Neuron (in vitro differentiated cells): ENCODE measurements around the gene SPRY2.

ENCODE experiments used
- H2AFZ ChIP-seq: one replicate; pipeline ENCODE4 v1.6.1; 2013; ENCODE audit warnings: low read depth, mild to moderate bottlenecking, inconsistent platforms, low read length, moderate library complexity
- H3K27me3 ChIP-seq: one replicate; pipeline ENCODE4 v1.6.1; 2013; ENCODE audit warnings: low read length; ENCODE audit not compliant: insufficient read depth
- H3K36me3 ChIP-seq: one replicate; pipeline ENCODE4 v1.6.1; 2013; ENCODE audit warnings: low read length; ENCODE audit not compliant: insufficient read depth
- H3K4me1 ChIP-seq: one replicate; pipeline ENCODE4 v1.6.1; 2013; ENCODE audit warnings: low read length; ENCODE audit not compliant: insufficient read depth
- H3K4me3 ChIP-seq: 2 replicates; pipeline ENCODE4 v1.5.1; 2013; ENCODE audit warnings: mild to moderate bottlenecking, low read length, moderate library complexity
- H3K9me3 ChIP-seq: one replicate; pipeline ENCODE4 v1.6.1; 2013; ENCODE audit warnings: low read length

SPRY2 gene, protein sequence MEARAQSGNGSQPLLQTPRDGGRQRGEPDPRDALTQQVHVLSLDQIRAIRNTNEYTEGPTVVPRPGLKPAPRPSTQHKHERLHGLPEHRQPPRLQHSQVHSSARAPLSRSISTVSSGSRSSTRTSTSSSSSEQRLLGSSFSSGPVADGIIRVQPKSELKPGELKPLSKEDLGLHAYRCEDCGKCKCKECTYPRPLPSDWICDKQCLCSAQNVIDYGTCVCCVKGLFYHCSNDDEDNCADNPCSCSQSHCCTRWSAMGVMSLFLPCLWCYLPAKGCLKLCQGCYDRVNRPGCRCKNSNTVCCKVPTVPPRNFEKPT

DNA sequence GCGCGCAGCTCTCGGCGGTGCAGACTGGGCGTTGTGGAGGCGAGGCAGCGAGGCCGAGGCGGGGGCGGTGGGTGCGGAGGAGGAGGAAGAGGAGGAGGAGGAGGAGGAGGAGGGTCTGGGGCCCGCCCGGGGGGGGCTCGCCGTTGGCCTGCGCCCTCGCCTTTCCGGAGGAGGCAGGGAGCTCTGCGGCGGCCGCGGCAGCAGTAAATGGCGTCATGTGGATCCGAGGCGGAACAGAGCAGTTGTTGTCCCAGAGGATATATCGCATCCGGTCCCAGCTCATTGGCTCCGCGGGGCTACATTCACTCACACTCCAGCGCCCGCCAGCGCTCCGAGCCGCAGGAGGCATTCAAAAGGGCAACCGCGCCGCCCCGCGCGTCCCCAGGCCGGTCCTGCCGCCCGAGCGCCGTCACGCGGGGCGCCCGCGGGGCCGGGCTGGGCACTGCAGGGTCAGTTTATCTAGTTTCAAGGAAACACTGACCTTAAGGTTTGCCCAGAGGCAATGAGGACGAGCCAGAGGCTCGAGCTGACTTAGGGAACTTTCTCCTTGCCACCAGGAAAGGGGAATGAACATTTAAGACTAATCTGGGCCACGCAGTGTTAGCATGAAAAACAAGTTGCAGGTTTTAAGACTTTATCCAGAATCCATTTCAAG lies at the start of gene SPRY2:
Gene SPRY2, minus strand, starts transcription at position 26 of the 655 bp plus-strand sequence. CDS start 3,421 bp downstream, outside the sequence.
- peaks cover 20% of the 10 kb centered on the region for H3K4me1 ChIP-seq
- H3K27me3 ChIP-seq, result no peaks in the 10 kb centered on the region
- H3K9me3 ChIP-seq, result no peaks in the 10 kb centered on the region
- H2AFZ ChIP-seq, result peak within 1 kb of the TSS; percentile 8
- peaks cover 14% of the 10 kb centered on the region for H3K36me3 ChIP-seq
- peak within 1 kb of the TSS; percentile 54 for H3K4me3 ChIP-seq

DNA sequence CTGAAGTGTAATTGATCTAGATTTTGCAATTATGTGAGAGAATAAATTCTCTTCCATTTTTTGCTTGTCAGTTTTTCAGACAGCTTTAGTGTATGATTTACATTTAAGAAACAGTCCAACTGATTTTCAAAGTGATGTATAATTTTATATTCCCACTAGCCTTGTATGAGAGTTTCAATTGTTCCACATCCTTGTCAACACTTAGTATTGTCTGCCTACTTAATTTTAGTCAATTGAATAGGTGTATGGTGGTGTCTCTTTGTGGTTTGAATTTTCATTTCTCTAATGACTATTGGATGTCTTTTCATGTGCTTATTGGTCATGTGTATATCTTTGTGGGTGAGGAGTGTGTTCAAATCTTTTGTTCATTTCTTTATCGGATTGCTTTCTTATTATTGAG lies 49.4 kb upstream of the SPRY2 start:
- Histone ChIP-seq H3K27me3 (no peaks in the 10 kb centered on the region), H3K4me3 (no peak overlapping the region)

DNA sequence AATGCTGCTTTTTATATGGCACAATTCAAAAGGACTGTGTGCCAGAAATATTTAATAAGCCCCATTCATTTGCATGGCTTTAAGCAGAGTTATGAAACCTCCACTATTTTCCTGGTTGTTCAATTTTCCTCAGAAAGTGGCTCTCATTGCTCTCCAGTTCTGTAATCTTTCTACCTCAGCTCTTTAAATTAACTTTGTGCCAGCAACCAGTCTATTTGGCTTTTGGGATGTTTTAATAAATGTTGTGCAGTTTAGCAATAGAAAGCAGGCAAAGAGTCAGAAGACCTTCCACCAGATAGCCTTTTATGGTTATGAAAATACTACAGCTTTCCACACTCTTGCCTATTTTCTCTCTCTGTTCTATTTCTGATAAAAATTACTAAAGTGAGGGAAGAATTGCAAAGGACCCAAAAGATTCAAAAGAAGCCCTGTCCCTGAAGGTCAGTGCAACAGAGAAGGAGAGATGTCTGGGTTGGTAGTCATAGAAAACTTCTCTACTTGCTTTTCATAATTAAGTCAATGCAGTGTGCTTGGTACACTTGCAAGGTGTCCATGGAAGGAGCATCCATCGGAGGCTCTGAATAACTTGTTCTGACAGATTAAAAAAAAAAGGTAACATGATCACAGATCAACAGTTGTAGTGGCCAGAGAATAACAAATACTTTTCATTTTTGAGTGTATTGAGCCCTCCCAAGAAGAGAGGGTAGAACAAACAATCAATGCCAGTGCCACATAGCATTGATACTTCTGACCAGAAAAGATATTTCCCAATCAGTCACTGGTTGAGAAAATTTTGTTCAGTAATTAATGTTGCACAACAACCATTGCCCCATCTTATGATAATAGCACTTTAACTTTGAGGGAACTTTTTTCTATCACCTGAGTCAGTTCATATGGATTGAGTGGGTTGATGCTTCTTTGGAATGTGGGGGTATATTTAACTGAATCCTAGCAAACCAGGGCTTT lies 48.4 kb upstream of the SPRY2 start:
- H2AFZ ChIP-seq, result no peak overlapping the region
- H3K9me3 ChIP-seq, result no peaks in the 10 kb centered on the region
- no peak overlapping the region for H3K4me3 ChIP-seq
- no peaks in the 10 kb centered on the region for H3K36me3 ChIP-seq
- no peaks in the 10 kb centered on the region for H3K27me3 ChIP-seq
- no peaks in the 10 kb centered on the region for H3K4me1 ChIP-seq

More for the DNA sequence above, 49.4 kb upstream of the SPRY2 start:
- no peaks in the 10 kb centered on the region for H3K4me1 ChIP-seq
- no peak overlapping the region for H2AFZ ChIP-seq
- H3K36me3 ChIP-seq, result no peaks in the 10 kb centered on the region
- no peaks in the 10 kb centered on the region for H3K9me3 ChIP-seq

DNA sequence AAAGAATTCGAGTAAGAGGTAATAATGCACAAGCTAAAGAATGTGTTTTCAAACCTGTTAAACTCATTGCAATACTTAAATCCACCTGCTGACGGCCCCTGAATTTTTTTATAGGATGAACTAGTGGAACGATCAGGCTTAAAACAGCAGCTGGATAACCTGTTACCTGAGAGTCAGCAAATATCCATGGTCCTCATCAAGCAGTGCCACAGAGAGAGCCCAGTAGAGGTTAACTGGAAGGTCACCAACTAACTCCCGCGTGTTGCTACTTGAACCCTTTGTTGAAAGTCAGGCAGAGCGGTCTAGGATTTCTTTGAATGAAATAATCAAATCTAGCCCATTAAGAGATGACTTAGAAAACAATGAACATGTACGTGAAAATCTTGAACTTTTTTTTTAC lies 47.6 kb upstream of the SPRY2 start:
- Histone ChIP-seq H3K9me3 (no peaks in the 10 kb centered on the region), H2AFZ (no peak overlapping the region), H3K36me3 (no peaks in the 10 kb centered on the region), H3K27me3 (no peaks in the 10 kb centered on the region), H3K4me1 (no peaks in the 10 kb centered on the region), H3K4me3 (no peak overlapping the region)

GRCh38 chr13:80386592-80386991 lies 45.7 kb upstream of the SPRY2 start:
- H3K4me1 ChIP-seq, result no peaks in the 10 kb centered on the region
- no peaks in the 10 kb centered on the region for H3K27me3 ChIP-seq
- H3K9me3 ChIP-seq, result no peaks in the 10 kb centered on the region
- H3K36me3 ChIP-seq, result no peaks in the 10 kb centered on the region
- no peak overlapping the region for H3K4me3 ChIP-seq
- H2AFZ ChIP-seq, result no peak overlapping the region

- Histone ChIP-seq H3K9me3 (no peaks in the 10 kb centered on the region), H3K27me3 (no peaks in the 10 kb centered on the region), H2AFZ (no peak overlapping the region), H3K4me3 (no peak overlapping the region), H3K36me3 (no peaks in the 10 kb centered on the region), H3K4me1 (no peaks in the 10 kb centered on the region)
These were observed 45.1 kb upstream of the SPRY2 start for GRCh38 chr13:80386002-80386401.

GRCh38 chr13:80382576-80382975 lies 41.6 kb upstream of the SPRY2 start:
- Histone ChIP-seq H3K36me3 (no peaks in the 10 kb centered on the region), H3K27me3 (no peaks in the 10 kb centered on the region), H3K4me1 (no peaks in the 10 kb centered on the region), H3K9me3 (no peaks in the 10 kb centered on the region), H2AFZ (no peak overlapping the region), H3K4me3 (no peak overlapping the region)

- Histone ChIP-seq H2AFZ (no peak overlapping the region), H3K27me3 (no peaks in the 10 kb centered on the region), H3K4me1 (no peaks in the 10 kb centered on the region), H3K4me3 (no peak overlapping the region), H3K36me3 (no peaks in the 10 kb centered on the region), H3K9me3 (no peaks in the 10 kb centered on the region)
These were observed 38.3 kb upstream of the SPRY2 start for GRCh38 chr13:80379245-80379644.

GRCh38 chr13:80376554-80376953 lies 35.6 kb upstream of the SPRY2 start:
- Histone ChIP-seq H3K9me3 (no peaks in the 10 kb centered on the region), H3K27me3 (no peaks in the 10 kb centered on the region), H3K36me3 (no peaks in the 10 kb centered on the region), H3K4me3 (no peak overlapping the region), H3K4me1 (peaks cover 5% of the 10 kb centered on the region), H2AFZ (no peak overlapping the region)

GRCh38 chr13:80374901-80375300 lies 34.0 kb upstream of the SPRY2 start:
- Histone ChIP-seq H3K4me1 (peaks cover 12% of the 10 kb centered on the region), H2AFZ (no peak overlapping the region), H3K36me3 (no peaks in the 10 kb centered on the region), H3K4me3 (no peak overlapping the region), H3K27me3 (no peaks in the 10 kb centered on the region), H3K9me3 (no peaks in the 10 kb centered on the region)

DNA sequence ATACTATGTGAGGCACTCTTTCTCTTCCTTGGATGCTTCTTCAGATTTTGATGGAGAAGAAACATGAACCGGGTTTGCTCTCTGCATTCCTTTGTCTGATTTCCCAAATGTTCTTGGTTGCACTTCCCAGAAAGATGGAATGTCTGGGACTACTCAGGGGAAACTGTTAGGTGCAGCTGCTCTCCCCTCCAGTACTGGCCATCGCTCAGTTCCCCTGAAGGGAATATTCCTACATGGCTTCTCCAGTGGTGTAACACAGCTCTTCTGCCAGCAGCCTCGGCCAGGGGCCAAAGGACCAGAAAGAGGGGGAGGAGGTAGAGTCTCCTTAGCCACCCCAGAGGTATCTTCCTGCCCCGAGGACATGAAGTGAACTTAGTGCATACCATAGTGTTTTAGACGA lies 33.5 kb upstream of the SPRY2 start:
- H3K4me1 ChIP-seq, result peaks cover 12% of the 10 kb centered on the region
- H3K36me3 ChIP-seq, result no peaks in the 10 kb centered on the region
- H3K4me3 ChIP-seq, result no peak overlapping the region
- no peaks in the 10 kb centered on the region for H3K27me3 ChIP-seq
- no peaks in the 10 kb centered on the region for H3K9me3 ChIP-seq
- no peak overlapping the region for H2AFZ ChIP-seq

GRCh38 chr13:80371840-80372509 lies 31.0 kb upstream of the SPRY2 start:
- Histone ChIP-seq H3K36me3 (no peaks in the 10 kb centered on the region), H3K4me1 (peaks cover 12% of the 10 kb centered on the region), H2AFZ (no peak overlapping the region), H3K9me3 (no peaks in the 10 kb centered on the region), H3K4me3 (no peak overlapping the region), H3K27me3 (no peaks in the 10 kb centered on the region)
